Activated CD4-positive, alpha-beta T cell treated with anti-CD3 and anti-CD28 coated beads, Interleukin-2, amount 10 ng/mL, durations not matched to agents 7 days and 5 days (primary cell): ENCODE data around the gene RARRES2. TPM values are rescaled to one million over a fixed set of nuclear protein-coding genes. Genes with fewer than 3 reads are reported as not detected.

Experiments used
- CTCF ChIA-PET: fragments of 350-600 bp; sonication (Branson Sonifier 250); formaldehyde crosslinking; loops from one replicate; lab custom pipeline; 2021; ENCODE audit warnings: antibody characterized with exemption; lab: Charles Lee
- POLR2A ChIA-PET: fragments of 350-600 bp; sonication (Branson Sonifier 250); formaldehyde crosslinking; loops from one replicate; lab custom pipeline; 2021; ENCODE audit warnings: antibody characterized with exemption; lab: Charles Lee
- DNase-seq: peaks from one replicate; pipeline ENCODE4 v3.0.0-alpha.2; 2020
- H3K27ac Mint-ChIP-seq: one replicate; pipeline ENCODE4 v1.8.0; 2021; ENCODE audit warnings: mild to moderate bottlenecking, moderate library complexity, mixed read lengths
- H3K27me3 Mint-ChIP-seq: one replicate; pipeline ENCODE4 v1.8.0; 2021; ENCODE audit warnings: mixed read lengths
- H3K36me3 Mint-ChIP-seq: one replicate; pipeline ENCODE4 v1.8.0; 2021; ENCODE audit warnings: low read depth, mixed read lengths
- H3K4me1 Mint-ChIP-seq: one replicate; pipeline ENCODE4 v1.8.0; 2021; ENCODE audit warnings: mixed read lengths
- H3K4me3 Mint-ChIP-seq: one replicate; pipeline ENCODE4 v1.8.0; 2021; ENCODE audit warnings: mild to moderate bottlenecking, moderate library complexity, mixed read lengths
- H3K9me3 Mint-ChIP-seq: one replicate; pipeline ENCODE4 v1.8.0; 2021; ENCODE audit warnings: mixed read lengths
- total RNA-seq, 2 experiments: library from RNA; stranded (reverse); gene quantifications; one replicate each; pipeline ENCODE4 v1.2.3, GENCODE V29; 2021

The RARRES2 gene
- total RNA-seq, 2 experiments from 2014 or later = not detected

DNA sequence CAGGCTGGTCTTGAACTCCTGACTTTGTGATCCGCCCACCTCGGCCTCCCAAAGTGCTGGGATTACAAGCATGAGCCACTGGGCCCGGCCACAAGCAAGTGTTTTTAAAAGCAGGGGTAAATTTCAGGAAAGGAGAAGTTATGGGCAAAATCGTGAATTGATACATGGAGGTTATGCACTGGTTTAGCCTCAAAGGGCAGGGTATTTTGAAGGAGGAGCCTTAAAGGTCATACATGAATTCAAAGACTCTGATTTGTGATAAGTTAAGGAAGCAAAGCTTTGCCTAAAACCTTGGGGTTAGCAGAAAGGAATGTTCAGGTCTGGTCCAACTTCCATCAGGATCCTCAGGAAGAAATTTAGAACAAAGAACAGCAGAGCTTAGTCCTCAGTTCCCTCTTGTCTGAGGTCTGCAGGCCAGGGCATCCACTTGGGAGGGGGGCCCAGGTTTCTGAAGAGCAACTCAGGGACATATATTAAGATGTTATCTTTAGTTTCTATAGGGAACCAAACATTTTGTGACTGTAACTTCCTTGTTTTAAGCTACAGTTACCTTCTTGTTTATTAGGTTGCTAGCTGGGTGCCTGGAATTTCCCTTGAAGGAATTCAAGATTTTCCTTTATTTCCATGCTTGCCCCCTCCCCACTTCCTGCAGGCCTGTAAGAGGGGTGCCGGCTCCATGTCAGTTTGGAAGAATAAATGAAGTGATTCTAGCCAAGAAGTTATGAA lies 24.4 kb upstream of the RARRES2 start:
- POLR2A ChIA-PET = no interaction called here
- no peak overlapping the region for H3K4me3 Mint-ChIP-seq
- no peaks in the 10 kb centered on the region for H3K9me3 Mint-ChIP-seq
- DNase-seq = no peak
- no peaks in the 10 kb centered on the region for H3K27me3 Mint-ChIP-seq
- H3K27ac Mint-ChIP-seq = no peak overlapping the region
- peaks cover under 1% of the 10 kb centered on the region for H3K36me3 Mint-ChIP-seq
- peaks cover 47% of the 10 kb centered on the region for H3K4me1 Mint-ChIP-seq
- CTCF ChIA-PET = interaction anchor here (0.7 to 3.0 kb wide), 4 partner anchors 8 to 17 kb away, joined by 3 to 13 read pairs (median 5); no protein-coding TSS in a partner anchor

DNA sequence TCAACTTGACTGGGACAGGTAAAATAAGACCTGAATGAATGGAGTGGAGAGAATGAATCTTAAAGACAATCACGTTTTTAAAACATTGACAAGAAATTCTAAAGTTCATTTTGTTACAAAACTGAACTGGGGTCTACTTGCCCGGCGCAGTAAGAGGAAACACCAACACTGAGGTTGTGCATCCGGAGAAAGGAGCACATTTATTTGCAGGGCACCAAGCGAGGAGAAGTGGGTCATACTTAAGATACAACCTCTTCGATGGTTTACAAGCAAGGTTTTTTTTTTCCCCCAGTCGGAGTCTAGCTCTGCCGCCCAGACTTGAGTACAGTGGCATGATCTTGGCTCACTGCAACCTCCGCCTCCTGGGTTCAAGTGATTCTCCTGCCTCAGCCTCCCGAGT lies 23.8 kb upstream of the RARRES2 start:
- no peaks in the 10 kb centered on the region for H3K9me3 Mint-ChIP-seq
- H3K36me3 Mint-ChIP-seq = no peaks in the 10 kb centered on the region
- H3K4me3 Mint-ChIP-seq = no peak overlapping the region
- ChIA-PET CTCF (interaction anchor here (1.0 to 3.0 kb wide), 2 partner anchors 9 to 12 kb away, joined by 3 to 13 read pairs; no protein-coding TSS in a partner anchor), POLR2A (no interaction called here)
- no peak overlapping the region for H3K27ac Mint-ChIP-seq
- no peaks in the 10 kb centered on the region for H3K27me3 Mint-ChIP-seq
- no peak for DNase-seq
- H3K4me1 Mint-ChIP-seq = peaks cover 41% of the 10 kb centered on the region

DNA sequence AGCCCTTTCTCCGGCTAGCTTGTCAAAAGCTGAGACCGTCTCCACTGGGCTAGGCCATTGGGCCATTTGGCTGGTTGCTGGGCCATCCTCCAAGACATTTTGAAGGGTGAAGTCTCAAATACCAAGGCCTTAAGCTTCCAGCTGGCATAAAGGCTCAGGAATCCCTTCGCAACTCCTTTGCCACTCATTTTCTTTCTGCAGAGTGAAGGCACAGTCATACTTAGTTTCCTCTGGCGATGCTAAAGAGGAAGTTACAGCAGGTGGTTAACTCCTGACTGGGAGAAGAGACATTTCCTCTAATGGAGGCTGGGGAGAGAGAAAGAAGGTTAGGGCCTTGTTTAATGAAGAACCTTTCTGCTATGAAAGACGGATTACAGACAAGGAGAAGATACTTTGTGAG lies 22.4 kb upstream of the RARRES2 start:
- Mint-ChIP-seq H3K27ac (no peak overlapping the region), H3K4me3 (no peak overlapping the region), H3K36me3 (no peaks in the 10 kb centered on the region), H3K9me3 (peaks cover 4% of the 10 kb centered on the region), H3K27me3 (no peaks in the 10 kb centered on the region), H3K4me1 (peaks cover 42% of the 10 kb centered on the region)
- no peak for DNase-seq
- POLR2A ChIA-PET = no interaction called here
- CTCF ChIA-PET = no interaction called here

DNA sequence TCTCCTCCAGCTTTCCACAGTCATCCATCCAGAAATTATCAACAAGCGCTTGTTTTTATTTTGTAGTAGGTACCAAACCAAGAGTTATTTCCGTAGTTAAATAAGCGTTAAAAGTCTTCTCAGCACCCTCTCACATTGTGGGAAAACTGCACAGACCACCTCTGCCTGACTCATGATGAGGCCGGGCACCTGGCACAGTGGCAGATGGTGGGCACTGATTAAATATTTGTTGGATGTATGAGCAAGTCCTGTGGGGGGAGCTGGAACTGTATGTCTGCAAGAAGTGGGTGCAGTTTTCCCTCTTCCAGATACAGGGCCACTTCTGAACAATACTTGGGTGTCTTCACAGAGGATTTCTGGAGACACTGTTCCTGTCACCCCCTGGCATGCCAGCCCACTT lies 21.9 kb upstream of the RARRES2 start:
- POLR2A ChIA-PET = interaction anchor here (0.6 kb wide), 1 partner anchor 353 kb away, joined by 3 read pairs; the partner anchor contains the start of gene GIMAP1
- Mint-ChIP-seq H3K4me1 (peaks cover 47% of the 10 kb centered on the region), H3K27me3 (no peaks in the 10 kb centered on the region), H3K9me3 (peaks cover 4% of the 10 kb centered on the region), H3K27ac (no peak overlapping the region), H3K4me3 (no peak overlapping the region), H3K36me3 (no peaks in the 10 kb centered on the region)
- no peak for DNase-seq
- CTCF ChIA-PET = interaction anchor here (0.8 to 1.6 kb wide), 5 partner anchors 15 to 70 kb away, joined by 3 to 4 read pairs (median 3); a partner anchor contains a TSS

DNA sequence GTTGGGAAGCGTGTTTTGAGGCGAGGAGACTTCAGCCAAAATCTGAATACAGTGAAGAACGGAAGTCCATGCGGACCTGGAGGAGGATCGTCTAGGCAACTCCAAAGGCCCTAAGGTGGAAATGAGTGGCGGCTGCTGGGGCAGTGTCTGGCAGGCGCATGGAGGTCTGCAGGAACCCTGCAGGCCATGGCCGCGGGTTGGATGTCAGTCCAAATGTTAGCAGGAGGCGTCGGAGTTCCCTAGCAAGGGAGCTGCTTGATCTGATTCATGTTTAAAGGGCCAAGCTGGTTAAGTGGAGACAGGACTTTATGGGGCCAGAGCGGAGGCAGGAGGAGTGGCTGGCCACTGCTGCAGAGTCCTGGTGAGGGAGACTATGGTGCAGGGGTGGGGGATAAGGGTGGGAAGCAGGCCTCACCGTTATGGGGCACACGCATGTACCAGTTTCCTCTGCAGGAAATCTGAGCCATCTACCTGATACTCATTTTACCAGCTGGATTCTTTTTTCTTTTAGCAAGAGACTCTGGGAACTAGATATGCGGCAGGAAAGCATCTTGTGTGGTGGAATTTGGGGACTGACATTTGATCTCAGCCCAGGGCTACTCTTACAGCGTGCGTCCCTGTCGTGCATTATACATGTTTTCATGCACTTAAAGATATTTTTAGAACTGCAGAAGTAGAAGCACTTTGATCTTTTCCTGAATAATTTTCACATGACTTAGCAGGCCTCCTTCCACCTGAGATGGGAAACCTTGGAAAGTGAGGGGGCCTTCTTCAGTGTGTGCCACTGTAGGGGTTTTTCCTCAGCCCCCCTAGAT lies 20.6 kb upstream of the RARRES2 start:
- CTCF ChIA-PET = interaction anchor here (1.2 to 1.6 kb wide), 3 partner anchors 44 to 395 kb away, joined by 3 to 4 read pairs (median 4); a partner anchor contains a TSS

DNA sequence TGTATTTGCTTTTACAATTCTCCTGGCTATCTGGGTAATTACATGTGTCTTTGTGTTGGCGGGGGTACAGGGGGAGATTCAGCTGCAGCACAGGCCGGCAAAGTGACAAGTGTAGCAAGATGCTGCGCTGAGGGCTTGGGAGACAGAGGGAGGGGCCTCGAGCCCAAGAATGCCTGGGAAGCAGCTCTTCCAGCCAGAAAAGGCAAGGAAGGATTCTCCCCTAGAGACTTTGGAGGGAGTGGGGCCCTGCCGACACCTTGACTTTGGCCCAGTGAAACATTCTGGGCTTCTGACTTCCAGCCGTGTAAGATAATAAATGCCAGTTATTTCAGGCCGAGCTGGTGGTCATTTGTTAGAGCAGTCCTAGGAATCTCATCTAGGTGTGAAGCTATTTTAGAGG lies 20.0 kb upstream of the RARRES2 start:
- no peaks in the 10 kb centered on the region for H3K27me3 Mint-ChIP-seq
- peaks cover 4% of the 10 kb centered on the region for H3K9me3 Mint-ChIP-seq
- POLR2A ChIA-PET = no interaction called here
- DNase-seq = no peak
- H3K36me3 Mint-ChIP-seq = no peaks in the 10 kb centered on the region
- peaks cover 55% of the 10 kb centered on the region for H3K4me1 Mint-ChIP-seq
- CTCF ChIA-PET = interaction anchor here (1.2 kb wide), 1 partner anchor 396 kb away, joined by 3 read pairs; no protein-coding TSS in a partner anchor
- H3K4me3 Mint-ChIP-seq = no peak overlapping the region
- H3K27ac Mint-ChIP-seq = no peak overlapping the region

More for the DNA sequence above, 20.6 kb upstream of the RARRES2 start:
- peaks cover 51% of the 10 kb centered on the region for H3K4me1 Mint-ChIP-seq
- H3K27ac Mint-ChIP-seq = no peak overlapping the region
- peaks cover 4% of the 10 kb centered on the region for H3K9me3 Mint-ChIP-seq
- POLR2A ChIA-PET = no interaction called here
- no peak overlapping the region for H3K4me3 Mint-ChIP-seq
- DNase-seq = no peak
- no peaks in the 10 kb centered on the region for H3K36me3 Mint-ChIP-seq
- no peaks in the 10 kb centered on the region for H3K27me3 Mint-ChIP-seq

DNA sequence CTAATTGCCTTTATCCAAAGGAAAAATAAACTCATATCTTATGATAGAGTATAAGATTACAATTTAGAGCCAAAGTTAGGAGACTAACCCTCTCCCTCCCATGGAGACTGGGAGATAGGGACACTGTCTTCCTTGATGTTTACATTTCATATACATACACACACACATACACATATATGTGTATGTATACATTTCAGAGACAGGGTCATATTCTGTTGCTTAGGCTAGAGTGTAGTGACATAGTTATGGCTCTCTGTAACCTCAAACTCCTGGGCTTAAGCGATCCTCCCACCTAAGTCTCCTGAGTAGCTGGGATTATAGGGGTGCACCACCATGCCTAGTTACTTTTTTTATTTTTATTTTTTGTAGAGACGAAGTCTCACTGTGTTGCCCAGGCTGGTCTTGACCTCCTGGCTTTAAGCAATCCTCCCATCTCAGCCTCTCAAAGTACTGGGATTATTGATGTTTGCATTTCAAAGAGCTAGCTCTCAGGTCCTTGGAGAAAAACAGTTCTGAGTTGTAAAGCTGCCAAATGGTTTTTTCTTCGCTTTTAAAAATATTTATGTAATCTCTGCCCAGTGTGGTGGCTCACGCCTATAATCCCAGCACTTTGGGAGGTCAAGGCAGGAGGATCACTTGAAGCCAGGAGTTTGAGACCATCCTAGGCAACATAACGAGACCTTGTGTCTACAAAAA lies 19.1 kb upstream of the RARRES2 start:
- no peak for DNase-seq
- Mint-ChIP-seq H3K27me3 (no peaks in the 10 kb centered on the region), H3K4me1 (peaks cover 51% of the 10 kb centered on the region), H3K9me3 (peaks cover 4% of the 10 kb centered on the region), H3K27ac (peak overlapping the region; percentile 83), H3K4me3 (no peak overlapping the region), H3K36me3 (no peaks in the 10 kb centered on the region)
- POLR2A ChIA-PET = no interaction called here
- CTCF ChIA-PET = interaction anchor here (0.8 kb wide), 2 partner anchors 13 to 51 kb away, joined by 3 to 5 read pairs; no protein-coding TSS in a partner anchor

DNA sequence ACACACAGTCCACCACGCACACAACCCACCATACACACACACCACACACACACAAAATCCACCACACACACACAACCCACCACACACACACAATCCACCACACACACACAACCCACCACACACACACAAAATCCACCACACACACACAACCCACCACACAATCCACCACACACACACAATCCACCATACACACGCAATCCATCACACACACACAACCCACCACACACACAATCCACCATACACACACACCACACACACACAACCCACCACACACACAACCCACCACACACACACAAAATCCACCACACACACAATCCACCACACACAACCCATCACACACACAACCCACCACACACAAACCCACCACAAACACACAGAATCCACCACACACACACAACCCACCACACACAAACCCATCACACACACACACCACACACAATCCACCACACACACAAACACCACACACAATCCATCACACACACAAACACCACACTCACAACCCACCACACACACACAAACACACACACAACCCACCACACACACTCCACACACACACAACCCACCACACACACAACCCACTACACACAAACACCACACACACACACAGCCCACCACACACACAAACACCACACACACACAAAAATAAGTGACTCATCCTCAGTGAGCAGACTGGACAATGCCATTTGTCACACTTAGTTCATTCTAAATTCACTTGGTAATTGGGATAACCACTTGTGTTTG lies 18.4 kb upstream of the RARRES2 start:
- POLR2A ChIA-PET = no interaction called here
- Mint-ChIP-seq H3K4me1 (peaks cover 49% of the 10 kb centered on the region), H3K27me3 (no peaks in the 10 kb centered on the region), H3K36me3 (no peaks in the 10 kb centered on the region), H3K9me3 (peaks cover 4% of the 10 kb centered on the region), H3K4me3 (peak overlapping the region; percentile 17), H3K27ac (peak overlapping the region; percentile 83)
- no peak for DNase-seq
- CTCF ChIA-PET = no interaction called here

DNA sequence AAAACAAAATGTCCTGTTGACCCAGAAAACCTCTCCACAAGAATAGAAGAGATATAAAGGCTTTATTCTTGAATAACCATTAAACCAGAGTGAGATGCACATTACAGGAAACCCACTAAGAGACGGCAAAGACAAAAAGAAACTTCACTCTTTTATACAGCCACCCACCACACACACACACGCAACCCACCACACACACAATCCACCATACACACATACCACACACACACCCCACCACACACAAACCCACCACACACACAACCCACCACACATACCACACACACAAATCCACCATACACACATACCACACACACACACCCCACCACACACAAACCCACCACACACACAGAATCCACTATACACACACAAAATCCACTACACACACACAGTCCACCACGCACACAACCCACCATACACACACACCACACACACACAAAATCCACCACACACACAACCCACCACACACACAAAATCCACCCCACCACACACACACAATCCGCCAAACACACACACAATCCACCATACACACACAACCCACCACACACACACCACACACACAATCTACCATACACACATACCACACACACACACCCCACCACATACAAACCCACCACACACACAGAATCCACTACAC lies 17.7 kb upstream of the RARRES2 start:
- H3K9me3 Mint-ChIP-seq = peaks cover 4% of the 10 kb centered on the region
- H3K4me3 Mint-ChIP-seq = no peak overlapping the region
- ChIA-PET POLR2A (no interaction called here), CTCF (interaction anchor here (0.9 kb wide), 1 partner anchor 138 kb away, joined by 4 read pairs; no protein-coding TSS in a partner anchor)
- H3K36me3 Mint-ChIP-seq = no peaks in the 10 kb centered on the region
- H3K27me3 Mint-ChIP-seq = no peaks in the 10 kb centered on the region
- no peak for DNase-seq
- H3K4me1 Mint-ChIP-seq = peaks cover 46% of the 10 kb centered on the region
- H3K27ac Mint-ChIP-seq = peak overlapping the region; percentile 60

DNA sequence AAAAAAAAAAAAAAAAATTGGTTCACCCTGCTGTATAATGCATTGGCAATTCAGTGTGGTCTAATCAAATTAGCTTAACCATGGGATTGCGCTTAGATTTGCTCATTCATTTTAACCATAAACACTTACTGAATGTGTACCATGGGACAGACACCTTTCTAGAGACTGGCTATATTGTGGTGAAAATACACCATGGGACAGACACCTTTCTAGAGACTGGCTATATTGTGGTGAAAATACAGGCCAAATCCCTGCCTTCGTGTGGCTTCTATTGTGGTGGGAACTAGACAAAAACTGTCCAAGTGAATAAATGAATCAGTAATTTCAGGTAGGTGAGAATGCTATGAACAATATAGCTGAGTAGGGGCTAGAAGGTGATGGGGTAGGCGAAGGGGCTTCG lies 17.0 kb upstream of the RARRES2 start:
- H3K4me3 Mint-ChIP-seq = no peak overlapping the region
- no peak for DNase-seq
- no peak overlapping the region for H3K27ac Mint-ChIP-seq
- H3K9me3 Mint-ChIP-seq = peaks cover 4% of the 10 kb centered on the region
- no peaks in the 10 kb centered on the region for H3K27me3 Mint-ChIP-seq
- ChIA-PET POLR2A (no interaction called here), CTCF (interaction anchor here (0.6 to 1.3 kb wide), 3 partner anchors 9 to 420 kb away, joined by 4 to 6 read pairs (median 5); partner anchors contain the start of gene REPIN1)
- H3K4me1 Mint-ChIP-seq = peaks cover 41% of the 10 kb centered on the region
- no peaks in the 10 kb centered on the region for H3K36me3 Mint-ChIP-seq

DNA sequence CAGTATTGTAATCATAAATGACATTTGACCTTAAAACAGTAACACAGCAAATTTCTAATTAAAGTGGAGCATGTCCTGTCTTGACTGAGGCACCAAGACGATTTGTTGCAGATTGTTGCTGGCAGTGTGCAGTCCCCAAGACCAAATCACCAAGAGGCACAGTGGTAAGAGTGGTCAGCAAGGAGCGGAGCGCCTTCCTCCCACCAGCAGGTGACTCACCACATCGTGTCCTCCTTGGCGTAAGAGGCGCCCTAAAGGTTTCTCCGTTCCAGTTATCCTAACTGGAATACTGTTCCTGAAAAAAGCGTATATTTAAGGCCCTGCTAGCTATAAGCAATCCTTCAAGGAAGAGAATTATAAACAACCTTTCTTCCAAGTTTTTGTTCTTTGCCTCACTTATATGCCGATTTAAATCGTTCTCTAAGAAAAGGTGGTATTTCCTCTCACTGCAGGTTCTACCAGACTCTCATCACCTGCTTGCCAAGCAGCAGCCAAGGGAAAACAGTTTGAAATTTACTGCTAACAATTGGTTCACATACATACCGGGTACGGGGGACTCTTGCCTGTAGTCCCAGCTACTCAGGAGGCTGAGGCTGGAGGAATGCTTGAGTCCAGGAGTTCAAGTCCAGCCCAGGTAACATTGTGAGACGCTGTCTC lies 16.5 kb upstream of the RARRES2 start:
- Mint-ChIP-seq H3K36me3 (no peaks in the 10 kb centered on the region), H3K27ac (peak overlapping the region; percentile 89), H3K9me3 (peaks cover 4% of the 10 kb centered on the region), H3K27me3 (no peaks in the 10 kb centered on the region), H3K4me3 (no peak overlapping the region), H3K4me1 (peaks cover 39% of the 10 kb centered on the region)
- ChIA-PET POLR2A (no interaction called here), CTCF (interaction anchor here (0.6 to 1.3 kb wide), 3 partner anchors 10 to 421 kb away, joined by 4 to 6 read pairs (median 5); partner anchors contain the start of gene REPIN1)
- DNase-seq = no peak
